Smooth muscle cell (in vitro differentiated cells): ENCODE data around the gene FBXO2. TPM values are rescaled to one million over a fixed set of nuclear protein-coding genes. Genes with fewer than 3 reads are reported as not detected.
"Not testable (repeated sequence)": the region's sequence is repeated elsewhere in the genome, so short reads cannot be mapped to it uniquely, and the experiment has no call there.

Source experiments
- DNase-seq: peaks from one replicate; lab custom pipeline; 2025; ENCODE audit not compliant: unreplicated experiment; lab: John Stamatoyannopoulos, UW
- H2AFZ ChIP-seq: fragments of 200-600 bp; sonication (generic); 2 replicates; pipeline ENCODE4 v1.6.0; 2016; ENCODE audit warnings: antibody characterized with exemption, low read depth, mild to moderate bottlenecking
- H3F3A ChIP-seq: fragments of 200-600 bp; sonication (generic); 2 replicates; pipeline ENCODE4 v1.6.0; 2017; ENCODE audit warnings: antibody characterized with exemption, low read depth
- H3K27ac ChIP-seq: fragments of 200-600 bp; sonication (generic); 2 replicates; pipeline ENCODE4 v1.5.1; 2016; ENCODE audit warnings: low read depth, mild to moderate bottlenecking
- H3K27me3 ChIP-seq: fragments of 200-600 bp; sonication (generic); 2 replicates; pipeline ENCODE4 v1.6.1; 2016; ENCODE audit warnings: low read depth, mild to moderate bottlenecking
- H3K36me3 ChIP-seq: fragments of 200-600 bp; sonication (generic); 2 replicates; pipeline ENCODE4 v1.5.1; 2016; ENCODE audit warnings: low read depth
- H3K4me1 ChIP-seq: fragments of 200-600 bp; sonication (generic); 2 replicates; pipeline ENCODE4 v1.5.1; 2016; ENCODE audit warnings: low read depth
- H3K4me2 ChIP-seq: fragments of 200-600 bp; sonication (generic); 2 replicates; pipeline ENCODE4 v1.6.0; 2016; ENCODE audit warnings: mild to moderate bottlenecking
- H3K4me3 ChIP-seq: fragments of 200-600 bp; sonication (generic); 2 replicates; pipeline ENCODE4 v1.5.1; 2016; ENCODE audit warnings: mild to moderate bottlenecking
- H3K79me2 ChIP-seq: fragments of 200-600 bp; sonication (generic); 2 replicates; pipeline ENCODE4 v1.6.0; 2016; ENCODE audit warnings: low read depth, mild to moderate bottlenecking
- H3K9ac ChIP-seq: fragments of 200-600 bp; sonication (generic); 2 replicates; pipeline ENCODE4 v1.6.0; 2016; ENCODE audit warnings: low read depth
- H3K9me3 ChIP-seq: fragments of 200-600 bp; sonication (generic); replicated peaks from 2 replicates; pipeline ENCODE4 v1.5.1; 2016; ENCODE audit warnings: low read depth
- H4K20me1 ChIP-seq: fragments of 200-600 bp; sonication (generic); 2 replicates; pipeline ENCODE4 v1.6.0; 2016; ENCODE audit warnings: low read depth
- CTCF ChIP-seq: fragments of 200-600 bp; sonication (generic); IDR thresholded peaks from 2 replicates; pipeline ENCODE4 v1.5.1; 2017; ENCODE audit warnings: borderline replicate concordance, mild to moderate bottlenecking, antibody characterized with exemption; ENCODE audit not compliant: insufficient read depth, poor library complexity, severe bottlenecking
- WGBS: methylation state at CpG from one replicate; pipeline ENCODE4 v1.1.7; 2016; ENCODE audit warnings: low lambda C conversion rate; 5-methylcytosine and 5-hydroxymethylcytosine counted together
- polyA plus RNA-seq: library from polyadenylated mRNA; unstranded; fragments of >200 nt; fragmentation: Nextera tagmentation; extraction: Ambion mirVana; gene quantifications from 2 replicates; pipeline ENCODE4 v1.2.1, GENCODE V29; 2016
- total RNA-seq: library from RNA; depleted of rRNA; stranded (reverse); fragments of >200 nt; gene quantifications from 2 replicates; pipeline ENCODE4 v1.2.3, GENCODE V29; 2014

Gene FBXO2
- total and polyA plus RNA-seq, 2 experiments from 2014 or later: 15.5 to 15.6 TPM

- no peaks in the 10 kb centered on the region for H3F3A ChIP-seq
- H3K9ac ChIP-seq: no peak overlapping the region
- no peaks in the 10 kb centered on the region for H3K36me3 ChIP-seq
- 36% methylated on average over 8 of the region's 8 CpGs for WGBS
- no peak overlapping the region for H3K27ac ChIP-seq
- peak; percentile 28 for DNase-seq
- H4K20me1 ChIP-seq: no peaks in the 10 kb centered on the region
- H3K9me3 ChIP-seq: no peaks in the 10 kb centered on the region
- peak; percentile 81 for TF ChIP-seq CTCF
- H3K4me2 ChIP-seq: no peak overlapping the region
- H3K27me3 ChIP-seq: peaks cover 16% of the 10 kb centered on the region
- H3K79me2 ChIP-seq: no peaks in the 10 kb centered on the region
- no peak overlapping the region for H2AFZ ChIP-seq
- H3K4me3 ChIP-seq: no peak overlapping the region
- no peaks in the 10 kb centered on the region for H3K4me1 ChIP-seq
Observed at GRCh38 chr1:11645670-11646265, 8.5 kb downstream of the FBXO2 start.

- Histone ChIP-seq H3F3A (no peaks in the 10 kb centered on the region), H3K4me1 (no peaks in the 10 kb centered on the region), H3K27ac (no peak overlapping the region), H3K27me3 (peaks cover 14% of the 10 kb centered on the region), H3K79me2 (no peaks in the 10 kb centered on the region), H3K36me3 (no peaks in the 10 kb centered on the region), H3K9me3 (no peaks in the 10 kb centered on the region), H3K4me3 (no peak overlapping the region), H3K4me2 (no peak overlapping the region), H4K20me1 (no peaks in the 10 kb centered on the region), H3K9ac (no peak overlapping the region), H2AFZ (no peak overlapping the region)
- no peak for TF ChIP-seq CTCF
- no peak for DNase-seq
- WGBS: 93% methylated on average over 5 of the region's 5 CpGs
Observed at GRCh38 chr1:11645270-11645669, 9.0 kb downstream of the FBXO2 start.

- no peaks in the 10 kb centered on the region for H3K79me2 ChIP-seq
- no peak overlapping the region for H3K4me2 ChIP-seq
- H3K27me3 ChIP-seq: no peaks in the 10 kb centered on the region
- TF ChIP-seq CTCF: no peak
- H3K4me3 ChIP-seq: no peak overlapping the region
- H3K36me3 ChIP-seq: no peaks in the 10 kb centered on the region
- H3K9ac ChIP-seq: no peak overlapping the region
- H3F3A ChIP-seq: no peaks in the 10 kb centered on the region
- no peaks in the 10 kb centered on the region for H3K4me1 ChIP-seq
- no peak for DNase-seq
- H2AFZ ChIP-seq: no peak overlapping the region
- no peaks in the 10 kb centered on the region for H3K9me3 ChIP-seq
- H3K27ac ChIP-seq: no peak overlapping the region
- 84% methylated on average over 5 of the region's 5 CpGs for WGBS
- no peaks in the 10 kb centered on the region for H4K20me1 ChIP-seq
Observed at GRCh38 chr1:11643782-11644181, 10.4 kb downstream of the FBXO2 start.

- not testable (repeated sequence) for H3K9me3 ChIP-seq, H4K20me1 ChIP-seq, H3K9ac ChIP-seq, H3K79me2 ChIP-seq, H3K27me3 ChIP-seq, H3K27ac ChIP-seq, H3K4me3 ChIP-seq, H3F3A ChIP-seq, H2AFZ ChIP-seq, H3K36me3 ChIP-seq, H3K4me1 ChIP-seq, H3K4me2 ChIP-seq
- 58% methylated on average over 18 of the region's 18 CpGs for WGBS
- DNase-seq: peak; percentile 8
- peak; percentile 97 for TF ChIP-seq CTCF
Observed at GRCh38 chr1:11642418-11643017, 11.7 kb downstream of the FBXO2 start.
